MM.1S (cell line): ENCODE results near the gene NDUFAF3.

Experiments
- DNase-seq: peaks from one replicate; pipeline ENCODE4 v3.0.0-alpha.2; 2015
- H2AFZ ChIP-seq: fragments of 300-600 bp; sonication (generic); 2 replicates; pipeline ENCODE4 v1.6.0; 2016; ENCODE audit warnings: antibody characterized with exemption, low read length
- H3F3A ChIP-seq: fragments of 300-600 bp; sonication (generic); 2 replicates; pipeline ENCODE4 v1.6.1; 2016; ENCODE audit warnings: mild to moderate bottlenecking, antibody characterized with exemption, low read length, moderate library complexity, mixed read lengths; ENCODE audit not compliant: insufficient read depth
- H3K27ac ChIP-seq: fragments of 300-600 bp; sonication (generic); 2 replicates; pipeline ENCODE4 v1.5.1; 2016; ENCODE audit warnings: mild to moderate bottlenecking, low read length
- H3K27me3 ChIP-seq: fragments of 300-600 bp; sonication (generic); replicated peaks from 2 replicates; pipeline ENCODE4 v1.6.0; 2016; ENCODE audit warnings: low read length; ENCODE audit not compliant: insufficient read depth
- H3K36me3 ChIP-seq: fragments of 300-600 bp; sonication (generic); replicated peaks from 2 replicates; pipeline ENCODE4 v1.6.1; 2016; ENCODE audit warnings: mild to moderate bottlenecking, low read length, mixed read lengths; ENCODE audit not compliant: insufficient read depth
- H3K4me1 ChIP-seq: fragments of 300-600 bp; sonication (generic); 2 replicates; pipeline ENCODE4 v1.6.1; 2016; ENCODE audit warnings: low read length, mixed read lengths
- H3K4me2 ChIP-seq: fragments of 300-600 bp; sonication (generic); 2 replicates; pipeline ENCODE4 v1.6.0; 2016; ENCODE audit warnings: low read depth, low read length
- H3K4me3 ChIP-seq: fragments of 300-600 bp; sonication (generic); 2 replicates; pipeline ENCODE4 v1.5.1; 2016; ENCODE audit warnings: low read length, mixed read lengths
- H3K79me2 ChIP-seq: fragments of 300-600 bp; sonication (generic); 2 replicates; pipeline ENCODE4 v1.6.1; 2016; ENCODE audit warnings: mixed run types, low read length, mixed read lengths
- H3K9ac ChIP-seq: fragments of 300-600 bp; sonication (generic); 2 replicates; pipeline ENCODE4 v1.6.1; 2016; ENCODE audit warnings: low read length, mixed read lengths
- H3K9me2 ChIP-seq: fragments of 300-600 bp; sonication (generic); replicated peaks from 2 replicates; pipeline ENCODE4 v1.6.1; 2016; ENCODE audit warnings: mild to moderate bottlenecking, low read length, mixed read lengths; ENCODE audit not compliant: insufficient read depth
- H3K9me3 ChIP-seq: fragments of 300-600 bp; sonication (generic); replicated peaks from 2 replicates; pipeline ENCODE4 v1.6.1; 2016; ENCODE audit warnings: mild to moderate bottlenecking, low read length, mixed read lengths; ENCODE audit not compliant: insufficient read depth
- H4K20me1 ChIP-seq: fragments of 300-600 bp; sonication (generic); 2 replicates; pipeline ENCODE4 v1.6.1; 2016; ENCODE audit warnings: mild to moderate bottlenecking, low read length, moderate library complexity, mixed read lengths; ENCODE audit not compliant: insufficient read depth
- EZH2 ChIP-seq: fragments of 300-600 bp; sonication (generic); optimal IDR thresholded peaks from 2 replicates; pipeline ENCODE3; 2017; ENCODE audit warnings: low read depth, mild to moderate bottlenecking, antibody characterized with exemption, low read length, mixed read lengths
- EZH2phosphoT487 ChIP-seq: fragments of 300-600 bp; sonication (generic); IDR thresholded peaks from 2 replicates; pipeline ENCODE4 v1.6.1; 2018; ENCODE audit warnings: antibody characterized with exemption, low read length
- TF ChIP-seq, protein P1 (sequence below): fragments of 300-600 bp; sonication (generic); IDR thresholded peaks from 2 replicates; pipeline ENCODE4 v1.5.1; 2016; ENCODE audit warnings: antibody characterized with exemption, low read length, mixed read lengths

NDUFAF3 gene

DNA sequence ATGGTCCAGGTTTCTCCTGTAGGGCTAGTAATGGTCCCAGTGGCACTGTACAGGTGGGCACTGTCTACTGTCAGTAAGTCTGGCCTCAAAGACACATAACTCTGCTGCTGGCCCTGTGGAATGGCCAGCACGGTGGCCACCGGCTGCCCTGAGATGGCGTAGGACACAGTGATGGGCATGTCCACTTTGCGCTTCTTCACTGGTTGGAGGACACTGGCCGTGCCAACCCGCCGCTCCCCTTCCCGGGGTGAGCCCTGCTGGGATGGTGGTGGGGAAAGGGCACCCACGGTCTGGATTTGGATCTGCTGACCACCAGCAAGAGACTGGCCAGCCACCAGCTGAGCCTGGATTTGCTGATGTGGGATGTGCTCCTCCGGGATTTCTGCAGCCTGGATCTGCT lies 35.3 kb downstream of the NDUFAF3 start:
- Histone ChIP-seq H3K4me2 (no peak overlapping the region), H3K9ac (no peak overlapping the region), H3K4me3 (no peak overlapping the region), H3K9me2 (no peaks in the 10 kb centered on the region), H3F3A (no peaks in the 10 kb centered on the region), H2AFZ (no peak overlapping the region), H3K36me3 (peaks cover 12% of the 10 kb centered on the region), H3K9me3 (no peaks in the 10 kb centered on the region), H3K27ac (no peak overlapping the region), H3K27me3 (no peaks in the 10 kb centered on the region), H4K20me1 (no peaks in the 10 kb centered on the region), H3K79me2 (peaks cover 16% of the 10 kb centered on the region; the same call in 1 of the 2 replicates), H3K4me1 (no peaks in the 10 kb centered on the region)
- TF ChIP-seq EZH2 (no peak), EZH2phosphoT487 (no peak)
- TF ChIP-seq, protein P1, sequence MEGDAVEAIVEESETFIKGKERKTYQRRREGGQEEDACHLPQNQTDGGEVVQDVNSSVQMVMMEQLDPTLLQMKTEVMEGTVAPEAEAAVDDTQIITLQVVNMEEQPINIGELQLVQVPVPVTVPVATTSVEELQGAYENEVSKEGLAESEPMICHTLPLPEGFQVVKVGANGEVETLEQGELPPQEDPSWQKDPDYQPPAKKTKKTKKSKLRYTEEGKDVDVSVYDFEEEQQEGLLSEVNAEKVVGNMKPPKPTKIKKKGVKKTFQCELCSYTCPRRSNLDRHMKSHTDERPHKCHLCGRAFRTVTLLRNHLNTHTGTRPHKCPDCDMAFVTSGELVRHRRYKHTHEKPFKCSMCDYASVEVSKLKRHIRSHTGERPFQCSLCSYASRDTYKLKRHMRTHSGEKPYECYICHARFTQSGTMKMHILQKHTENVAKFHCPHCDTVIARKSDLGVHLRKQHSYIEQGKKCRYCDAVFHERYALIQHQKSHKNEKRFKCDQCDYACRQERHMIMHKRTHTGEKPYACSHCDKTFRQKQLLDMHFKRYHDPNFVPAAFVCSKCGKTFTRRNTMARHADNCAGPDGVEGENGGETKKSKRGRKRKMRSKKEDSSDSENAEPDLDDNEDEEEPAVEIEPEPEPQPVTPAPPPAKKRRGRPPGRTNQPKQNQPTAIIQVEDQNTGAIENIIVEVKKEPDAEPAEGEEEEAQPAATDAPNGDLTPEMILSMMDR = no peak
- DNase-seq = no peak

DNA sequence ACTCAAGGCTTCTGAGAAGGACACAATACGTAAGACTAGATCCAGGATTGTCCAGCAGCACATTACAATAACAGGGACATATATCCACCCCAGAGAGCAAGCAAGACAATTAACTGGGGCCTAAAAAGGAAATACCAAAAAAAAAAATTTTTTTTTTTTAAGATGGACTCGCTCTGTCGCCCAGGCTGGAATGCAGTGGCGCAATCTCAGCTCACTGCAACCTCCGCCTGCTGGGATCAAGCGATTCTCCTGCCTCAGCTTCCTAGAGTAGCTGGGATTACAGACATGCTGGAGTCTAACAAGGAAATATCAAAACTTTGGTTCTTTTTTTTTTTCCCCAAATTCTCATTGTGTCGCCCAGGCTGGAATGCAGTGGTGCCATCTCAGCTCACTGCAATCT lies 36.1 kb downstream of the NDUFAF3 start:
- no peaks in the 10 kb centered on the region for H4K20me1 ChIP-seq
- no peak for TF ChIP-seq EZH2
- TF ChIP-seq EZH2phosphoT487 = no peak
- TF ChIP-seq, protein P1 = no peak

More for the DNA sequence above, 36.1 kb downstream of the NDUFAF3 start:
- DNase-seq = no peak
- H3K27ac ChIP-seq = no peak overlapping the region
- H3K9ac ChIP-seq = no peak overlapping the region
- peaks cover 18% of the 10 kb centered on the region; the same call in 1 of the 2 replicates for H3K79me2 ChIP-seq
- H2AFZ ChIP-seq = no peak overlapping the region
- H3K9me2 ChIP-seq = no peaks in the 10 kb centered on the region
- no peaks in the 10 kb centered on the region for H3K4me1 ChIP-seq
- H3K9me3 ChIP-seq = no peaks in the 10 kb centered on the region
- H3K4me2 ChIP-seq = no peak overlapping the region
- no peaks in the 10 kb centered on the region for H3F3A ChIP-seq
- no peak overlapping the region for H3K4me3 ChIP-seq
- no peaks in the 10 kb centered on the region for H3K27me3 ChIP-seq
- peaks cover 12% of the 10 kb centered on the region for H3K36me3 ChIP-seq
